Stimulated activated CD4-positive, alpha-beta T cell treated with anti-CD3 and anti-CD28 coated beads, TNF-alpha, amount 100 ng/mL, for 4 hours (primary cell): Measurements from ENCODE around the gene ANKRD13B.
"Not testable (repeated sequence)": the region's sequence is repeated elsewhere in the genome, so short reads cannot be mapped to it uniquely, and the experiment has no call there.

Experiments
- DNase-seq, 3 experiments: peaks; one replicate each; pipeline ENCODE4 v3.0.0-alpha.2; 2020; ENCODE audit warnings: low read depth in 3 of 3

The ANKRD13B gene

GRCh38 chr17:29642171-29642611 is 49.3 kb downstream of the ANKRD13B start:
- DNase-seq: no peak

- DNase-seq: no peak
Observed at GRCh38 chr17:29643817-29644160, 50.9 kb downstream of the ANKRD13B start.

GRCh38 chr17:29645515-29646051 is 52.7 kb downstream of the ANKRD13B start:
- no peak for DNase-seq

- DNase-seq: no peak
Observed at GRCh38 chr17:29648005-29648404, 55.1 kb downstream of the ANKRD13B start.

GRCh38 chr17:29649359-29649758 is 56.4 kb downstream of the ANKRD13B start:
- no peak for DNase-seq

- no peak for DNase-seq
Observed at GRCh38 chr17:29650396-29650795, 57.5 kb downstream of the ANKRD13B start.

GRCh38 chr17:29651913-29652312 is 59.0 kb downstream of the ANKRD13B start:
- not testable (repeated sequence) for DNase-seq

GRCh38 chr17:29652976-29653375 is 60.0 kb downstream of the ANKRD13B start:
- DNase-seq: no peak

- DNase-seq: no peak
Observed at GRCh38 chr17:29653995-29654714, 61.2 kb downstream of the ANKRD13B start.

- DNase-seq: no peak
Observed at GRCh38 chr17:29655323-29655722, 62.4 kb downstream of the ANKRD13B start.

- no peak for DNase-seq
Observed at GRCh38 chr17:29659155-29659554, 66.2 kb downstream of the ANKRD13B start.

- no peak for DNase-seq
Observed at GRCh38 chr17:29661213-29661612, 68.3 kb downstream of the ANKRD13B start.

GRCh38 chr17:29663155-29663554 is 70.2 kb downstream of the ANKRD13B start:
- DNase-seq: no peak
